Stimulated activated naive CD8-positive, alpha-beta T cell treated with anti-CD3 and anti-CD28 coated beads, Interleukin-15, Interleukin-2, amounts not matched to agents 100 U/mL and 50 U/mL, for 24 hours (primary cell): ENCODE results near the gene MTFR2.

Experiments
- ATAC-seq: fragments of 150-1000 bp; cut with Tn5 transposase; one replicate; pipeline ENCODE4 v1.10.0; 2021
- DNase-seq: peaks from one replicate; pipeline ENCODE4 v3.0.0; 2021

MTFR2 gene

DNA sequence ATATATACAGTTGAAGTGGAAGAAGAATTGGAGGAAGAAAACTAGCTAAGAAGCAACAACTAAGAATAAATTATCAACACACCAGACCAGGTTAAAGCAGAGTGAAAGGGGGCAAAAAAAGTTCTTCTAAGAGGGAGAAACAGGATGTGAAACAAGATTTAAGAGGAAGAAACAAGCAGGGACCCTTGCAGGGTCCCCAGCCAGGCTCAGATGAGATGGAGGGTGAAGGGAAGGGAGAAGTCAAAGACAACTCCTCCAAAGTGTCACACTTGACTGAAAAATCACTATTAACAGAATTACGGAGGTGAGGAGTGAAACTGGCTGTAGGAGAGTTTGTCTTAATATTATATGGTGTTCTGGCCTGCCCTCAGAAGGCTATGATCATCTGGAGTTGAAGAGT lies 65.4 kb downstream of the MTFR2 start:
- ATAC-seq (no peak), DNase-seq (no peak)

- no peak for DNase-seq
- ATAC-seq: no peak
Observed at GRCh38 chr6:136181861-136182260, 68.2 kb downstream of the MTFR2 start.

GRCh38 chr6:136181512-136181833 lies 68.6 kb downstream of the MTFR2 start:
- ATAC-seq (no peak), DNase-seq (no peak)
